K562 (cell line): Measurements from ENCODE around the gene PRPF6. TPM values are rescaled to one million over a fixed set of nuclear protein-coding genes. Genes with fewer than 3 reads are reported as not detected.

Experiments
- ATAC-seq: fragments of 200-7000 bp; cut with Tn5 transposase; 3 replicates; pipeline ENCODE4 v1.9.1; 2020; ENCODE audit warnings: moderate library complexity
- BruUV-seq: library from RNA; stranded (reverse); fragments of 400-500 nt; replicated peaks from 2 replicates; lab custom pipeline; 2021; lab: Mats Ljungman, UMichigan
- CTCF ChIA-PET: fragments of 300-600 bp; formaldehyde crosslinking; extraction: SDS; loops from one replicate; lab custom pipeline; 2021; ENCODE audit warnings: low intra/inter-chr PET ratio; lab: Yijun Ruan, JAX
- POLR2A ChIA-PET: fragments of 300-600, 350-650 bp; sonication (Branson Sonifier 250); formaldehyde crosslinking; extraction: SDS; loops from one replicate; lab custom pipeline; 2021; ENCODE audit warnings: antibody characterized with exemption, inconsistent platforms; lab: Yijun Ruan, JAX
- DNase-seq, 4 experiments: peaks; one replicate each; pipeline versions ENCODE4 v3.0.0 to v3.0.0-alpha.2; 2011 to 2018; ENCODE audit warnings: low spot score in 3 of 4, mixed read lengths in 3 of 4; ENCODE audit errors: extremely low read depth in 1 of 4
- FAIRE-seq: peaks from 2 replicates; lab custom pipeline; 2011; peaks lifted over from hg19 to GRCh38; lab: Jason Lieb, UNC
- H2AFZ ChIP-seq: 2 replicates; pipeline ENCODE4 v1.6.0; 2011; ENCODE audit warnings: low read depth, low read length, control low read depth, inconsistent platforms
- H3K27ac ChIP-seq: fragments of 200-600 bp; 3 replicates; pipeline ENCODE4 v1.8.0; 2011; ENCODE audit warnings: low read depth, mild to moderate bottlenecking, control low read depth, inconsistent platforms, low read length, moderate library complexity, mixed read lengths; ENCODE audit errors: extremely low read depth
- H3K27me3 ChIP-seq, 2 experiments: fragments of 300-600 bp in 1 of 2; 2 replicates in 1 of 2; 3 replicates in 1 of 2; pipeline versions ENCODE4 v1.6.0 to v1.8.0; 2011; ENCODE audit warnings: inconsistent platforms in 2 of 2, low read length in 2 of 2, mild to moderate bottlenecking in 1 of 2, mixed read lengths in 1 of 2, moderate library complexity in 1 of 2; ENCODE audit not compliant: control insufficient read depth in 2 of 2, insufficient read depth in 2 of 2
- H3K36me3 ChIP-seq: fragments of 300-600 bp; 3 replicates; pipeline ENCODE4 v1.8.0; 2011; ENCODE audit warnings: mild to moderate bottlenecking, low read length, inconsistent platforms; ENCODE audit not compliant: control insufficient read depth, insufficient read depth
- H3K4me1 ChIP-seq, 2 experiments: fragments of 200-600 bp in 1 of 2; replicated peaks in 1 of 2; 2 replicates in 1 of 2; 3 replicates in 1 of 2; pipeline versions ENCODE4 v1.5.1 to v1.8.0; 2011; ENCODE audit warnings: inconsistent platforms in 2 of 2, low read length in 2 of 2, mild to moderate bottlenecking in 1 of 2, mixed read lengths in 1 of 2, moderate library complexity in 1 of 2; ENCODE audit not compliant: control insufficient read depth in 2 of 2, insufficient read depth in 2 of 2
- H3K4me2 ChIP-seq: 2 replicates; pipeline ENCODE4 v1.6.1; 2011; ENCODE audit warnings: low read length, control low read depth, inconsistent platforms, mixed read lengths; ENCODE audit not compliant: insufficient read depth
- H3K4me3 ChIP-seq: fragments of 200-600 bp; sonication (generic), shearing (Covaris generic); 2 replicates; pipeline ENCODE4 v1.5.1; 2016; ENCODE audit warnings: control low read depth, inconsistent platforms
- H3K79me2 ChIP-seq: fragments of 200-600 bp; 3 replicates; pipeline ENCODE4 v1.8.0; 2011; ENCODE audit warnings: low read length, inconsistent platforms; ENCODE audit not compliant: control insufficient read depth, insufficient read depth
- H3K9ac ChIP-seq, 2 experiments: 2 replicates each; pipeline versions ENCODE4 v1.6.0 to v1.6.1; 2011; ENCODE audit warnings: low read depth in 2 of 2, low read length in 2 of 2, control low read depth in 1 of 2, inconsistent platforms in 1 of 2, mild to moderate bottlenecking in 1 of 2, mixed read lengths in 1 of 2; ENCODE audit not compliant: insufficient read depth in 1 of 2
- H3K9me1 ChIP-seq: one replicate; pipeline ENCODE4 v1.6.0; 2011; ENCODE audit warnings: inconsistent platforms, mild to moderate bottlenecking, low read length, moderate library complexity; ENCODE audit not compliant: control insufficient read depth, insufficient read depth
- H3K9me3 ChIP-seq: replicated peaks from 2 replicates; pipeline ENCODE4 v1.5.1; 2011; ENCODE audit warnings: low read depth, low read length, inconsistent platforms; ENCODE audit not compliant: control insufficient read depth, insufficient read depth
- H4K20me1 ChIP-seq: replicated peaks from 2 replicates; pipeline ENCODE4 v1.6.1; 2011; ENCODE audit warnings: low read length, inconsistent platforms, mixed read lengths; ENCODE audit not compliant: control insufficient read depth, insufficient read depth
- MYNN ChIP-seq, 2 experiments: sonication (generic); formaldehyde crosslinking in 1 of 2; IDR thresholded peaks; 2 replicates each; pipeline versions ENCODE4 v1.5.0 to v1.6.1; 2016 to 2020; ENCODE audit warnings: antibody characterized with exemption in 1 of 2, missing genetic modification reagents in 1 of 2
- PRDM10 ChIP-seq: fragments of 450-650 bp; IDR thresholded peaks from 2 replicates; pipeline ENCODE4 v1.6.1; 2018; ENCODE audit not compliant: partially characterized antibody
- WGBS: fragments of 100-300 bp; shearing (Covaris generic); methylation state at CpG from one replicate; pipeline ENCODE4 v1.1.6; 2016; ENCODE audit warnings: low coverage, mixed read lengths; ENCODE audit not compliant: insufficient coverage; ENCODE audit errors: missing lambda C conversion rate; 5-methylcytosine and 5-hydroxymethylcytosine counted together
- in situ Hi-C: fragments of 300-500 bp; cut with MboI; formaldehyde crosslinking; loops from 4 replicates; pipeline ENCODE4 v1.15.0; 2018; ENCODE audit warnings: inconsistent platforms, mixed read lengths
- intact Hi-C: fragments of 100-400 bp; cut with micrococcal nuclease; formaldehyde crosslinking; loops from 2 replicates; pipeline ENCODE4 v1.14.2; 2022
- polyA plus RNA-seq, 8 experiments: library from polyadenylated mRNA; depleted of rRNA in 4 of 8; stranded (reverse) in 5 of 8; unstranded in 3 of 8; fragments of >200 nt; fragmentation: Nextera tagmentation in 2 of 8; fragmentation: Illumina TruSeq in 1 of 8; extraction: Ambion mirVana in 2 of 8; extraction: Trizol in 1 of 8; gene quantifications; 2 replicates each; pipeline versions ENCODE4 v1.2.1 to v1.2.3, GENCODE V29; 2011 to 2014; ENCODE audit warnings: inconsistent platforms in 1 of 8, missing spikeins in 1 of 8
- total RNA-seq, 7 experiments: library from RNA; depleted of rRNA in 6 of 7; stranded (reverse); fragments of >200 nt in 6 of 7; fragmentation: Illumina TruSeq in 2 of 7; extraction: Trizol in 2 of 7; gene quantifications; 2 replicates each; pipeline versions ENCODE4 v1.2.1 to v1.2.3, GENCODE V29; 2011 to 2021; ENCODE audit warnings: low replicate concordance in 1 of 7

Gene PRPF6
- total and polyA plus RNA-seq, 9 of the 15 experiments (the other 6 are each of a cell fraction or from before 2014, with no cell fraction given) = 4.2 to 83.2 (median 59.9) TPM

GRCh38 chr20:64015635-64016034 is 34.7 kb downstream of the PRPF6 start:
- Histone ChIP-seq H3K9ac (no peak overlapping the region), H3K27me3 (no peaks in the 10 kb centered on the region), H3K79me2 (no peaks in the 10 kb centered on the region), H3K4me3 (no peak overlapping the region), H3K9me1 (no peaks in the 10 kb centered on the region), H3K36me3 (peaks cover 73% of the 10 kb centered on the region), H4K20me1 (no peaks in the 10 kb centered on the region), H3K4me2 (no peak overlapping the region), H3K4me1 (no peaks in the 10 kb centered on the region), H3K27ac (no peak overlapping the region), H2AFZ (no peak overlapping the region), H3K9me3 (no peaks in the 10 kb centered on the region)
- POLR2A ChIA-PET = no interaction called here
- in situ Hi-C loops = no loop called here
- TF ChIP-seq MYNN (IDR thresholded peaks at IDR 0.05) (no peak), MYNN (CRISPR knock-in tag; IDR thresholded peaks at IDR 0.05) (no peak), PRDM10 (no peak)
- ATAC-seq = no peak
- DNase-seq = no peak
- no TSS peak for BruUV-seq
- intact Hi-C loops = no loop called here
- CTCF ChIA-PET = no interaction called here
- WGBS = 88% methylated on average over 2 of the region's 2 CpGs
- FAIRE-seq = no peak
